ENCODE measurements around the gene ZFAND3. TPM values are rescaled to one million over a fixed set of nuclear protein-coding genes. Genes with fewer than 3 reads are reported as not detected.

Gene ZFAND3
- polyA plus RNA-seq, 1 of the 3 experiments (the other 2 are of a cell fraction) = 16.7 TPM

GRCh38 chr6:38180586-38180985 lies 361.1 kb downstream of the ZFAND3 start:
- no peaks in the 10 kb centered on the region for H4K20me1 ChIP-seq (ENCODE audit: insufficient read depth)
- no peaks in the 10 kb centered on the region for H3K9me3 ChIP-seq
- POLR2A ChIA-PET = no interaction called here
- no peak overlapping the region for H3K4me2 ChIP-seq
- no peaks in the 10 kb centered on the region for H3K27me3 ChIP-seq (ENCODE audit: insufficient read depth)
- WGBS (ENCODE audit: low lambda C conversion rate) = 96% methylated on average over 12 of the region's 12 CpGs
- no peak overlapping the region for H2AFZ ChIP-seq (ENCODE audit: low read depth)
- peaks cover 0 to 23% of the 10 kb centered on the region in 2 experiments; a peak in 1 of 4 replicates for H3K4me1 ChIP-seq (ENCODE audit: control insufficient read depth in 1 of 2, insufficient read depth in 2 of 2, low read depth in 1 of 2, low read length in 1 of 2)
- no peak overlapping the region for H3K4me3 ChIP-seq (ENCODE audit: low read depth in 2 of 2, low read length in 1 of 2)
- DNase-seq = no peak
- no peaks in the 10 kb centered on the region for H3K36me3 ChIP-seq (replicated peaks in 1 of 2; ENCODE audit: control insufficient read depth in 1 of 2, insufficient read depth in 2 of 2, low read length in 1 of 2)
- CTCF ChIA-PET = interaction anchor here (0.9 to 1.2 kb wide), 2 partner anchors 313 to 475 kb away, joined by 3 to 4 read pairs; no protein-coding TSS in a partner anchor
- H3K9me2 ChIP-seq = no peaks in the 10 kb centered on the region
- no peaks in the 10 kb centered on the region for H3F3A ChIP-seq (replicated peaks; ENCODE audit: insufficient read depth)
- no peaks in the 10 kb centered on the region for H3K79me2 ChIP-seq (ENCODE audit: insufficient read depth)
- TF ChIP-seq FOSL2 (IDR thresholded peaks at IDR 0.05; ENCODE audit: borderline replicate concordance, low read depth) (no peak), IRF3 (IDR thresholded peaks at IDR 0.05; ENCODE audit: low read depth, low read length) (no peak), PBX3 (IDR thresholded peaks at IDR 0.05) (no peak), REST (IDR thresholded peaks at IDR 0.05; ENCODE audit: low read depth, low read length) (no peak), GABPA (IDR thresholded peaks at IDR 0.05; ENCODE audit: low read depth) (no peak), TCF12 (IDR thresholded peaks at IDR 0.05) (no peak), USF1 (IDR thresholded peaks at IDR 0.05; ENCODE audit: borderline replicate concordance, low read depth) (no peak)
- H3K27ac ChIP-seq (ENCODE audit: low read depth in 2 of 2, low read length in 1 of 2) = no peak overlapping the region
- H3K9ac ChIP-seq = no peak overlapping the region

GRCh38 chr6:38182426-38182825 lies 362.9 kb downstream of the ZFAND3 start:
- Histone ChIP-seq H3K4me3 (ENCODE audit: low read depth in 2 of 2, low read length in 1 of 2) (no peak overlapping the region), H3F3A (replicated peaks; ENCODE audit: insufficient read depth) (no peaks in the 10 kb centered on the region), H2AFZ (ENCODE audit: low read depth) (no peak overlapping the region), H4K20me1 (ENCODE audit: insufficient read depth) (no peaks in the 10 kb centered on the region), H3K79me2 (ENCODE audit: insufficient read depth) (no peaks in the 10 kb centered on the region), H3K4me1 (ENCODE audit: control insufficient read depth in 1 of 2, insufficient read depth in 2 of 2, low read depth in 1 of 2, low read length in 1 of 2) (peaks cover 0 to 27% of the 10 kb centered on the region in 2 experiments; a peak in 2 of 4 replicates), H3K27ac (ENCODE audit: low read depth in 2 of 2, low read length in 1 of 2) (no peak overlapping the region), H3K36me3 (replicated peaks in 1 of 2; ENCODE audit: control insufficient read depth in 1 of 2, insufficient read depth in 2 of 2, low read length in 1 of 2) (no peaks in the 10 kb centered on the region), H3K9me3 (no peaks in the 10 kb centered on the region), H3K27me3 (ENCODE audit: insufficient read depth) (no peaks in the 10 kb centered on the region), H3K9ac (no peak overlapping the region), H3K4me2 (no peak overlapping the region), H3K9me2 (no peaks in the 10 kb centered on the region)
- WGBS (ENCODE audit: low lambda C conversion rate) = 95% methylated on average over 6 of the region's 6 CpGs
- ChIA-PET POLR2A (no interaction called here), CTCF (no interaction called here)
- DNase-seq = no peak
- no peak for TF ChIP-seq TCF12 (IDR thresholded peaks at IDR 0.05)
- TF ChIP-seq RFX5 (IDR thresholded peaks at IDR 0.05; ENCODE audit: low read length) = no peak

Data from SK-N-SH (cell line).